Esophagus squamous epithelium (tissue), 4 donors: ENCODE data around the gene KRTAP10-8.
"Not testable (repeated sequence)": the region's sequence is repeated elsewhere in the genome, so short reads cannot be mapped to it uniquely, and the experiment has no call there.

Experiments
- POLR2A ChIP-seq, 4 donors: fragments of 450-650 bp; IDR thresholded peaks; one replicate each; pipeline ENCODE4 v1.6.1; 2017; ENCODE audit warnings: antibody characterized with exemption in 4 of 4, mild to moderate bottlenecking in 4 of 4, moderate library complexity in 3 of 4
- TF ChIP-seq, protein P1 (sequence below), 6 experiments: fragments of 450-650 bp in 4 of 6; fragments of 200-600 bp in 2 of 6; sonication (generic) in 2 of 6; IDR thresholded peaks; one replicate each; pipeline ENCODE4 v1.5.1; 2016 to 2019; ENCODE audit warnings: antibody characterized with exemption in 6 of 6, mild to moderate bottlenecking in 4 of 6, moderate library complexity in 4 of 6

DNA sequence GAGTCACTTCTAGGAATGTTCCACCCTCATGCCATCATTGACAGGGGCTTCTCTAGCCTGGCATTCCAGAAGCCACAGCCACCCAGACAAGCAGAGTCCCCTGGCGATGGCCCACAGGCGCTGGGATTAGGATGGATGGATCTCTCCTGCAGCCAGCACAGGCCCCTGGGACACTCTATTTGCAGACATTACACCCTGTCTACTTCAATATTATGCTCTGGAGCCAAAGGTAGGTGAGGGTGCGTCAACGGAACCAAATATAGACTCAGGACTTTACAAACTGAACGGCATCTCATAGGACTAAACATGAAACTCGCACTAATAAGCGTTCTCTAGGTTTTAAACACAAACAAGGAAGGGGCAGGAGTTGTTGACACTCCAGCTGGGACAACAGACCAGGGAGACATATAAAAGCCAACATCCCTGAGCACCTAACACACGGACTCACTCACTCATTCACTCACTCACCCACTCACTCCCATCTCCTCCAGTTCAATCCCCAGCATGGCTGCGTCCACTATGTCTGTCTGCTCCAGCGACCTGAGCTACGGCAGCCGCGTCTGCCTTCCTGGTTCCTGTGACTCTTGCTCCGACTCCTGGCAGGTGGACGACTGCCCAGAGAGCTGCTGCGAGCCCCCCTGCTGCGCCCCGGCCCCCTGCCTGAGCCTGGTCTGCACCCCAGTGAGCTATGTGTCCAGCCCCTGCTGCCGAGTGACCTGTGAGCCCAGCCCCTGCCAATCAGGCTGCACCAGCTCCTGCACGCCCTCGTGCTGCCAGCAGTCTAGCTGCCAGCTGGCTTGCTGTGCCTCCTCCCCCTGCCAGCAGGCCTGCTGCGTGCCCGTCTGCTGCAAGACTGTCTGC is 11.5 kb upstream of the KRTAP10-8 start, which contains the start of gene KRTAP10-7:
- TF ChIP-seq POLR2A (IDR thresholded peaks at IDR 0.05): not testable (repeated sequence)
- TF ChIP-seq, protein P1, sequence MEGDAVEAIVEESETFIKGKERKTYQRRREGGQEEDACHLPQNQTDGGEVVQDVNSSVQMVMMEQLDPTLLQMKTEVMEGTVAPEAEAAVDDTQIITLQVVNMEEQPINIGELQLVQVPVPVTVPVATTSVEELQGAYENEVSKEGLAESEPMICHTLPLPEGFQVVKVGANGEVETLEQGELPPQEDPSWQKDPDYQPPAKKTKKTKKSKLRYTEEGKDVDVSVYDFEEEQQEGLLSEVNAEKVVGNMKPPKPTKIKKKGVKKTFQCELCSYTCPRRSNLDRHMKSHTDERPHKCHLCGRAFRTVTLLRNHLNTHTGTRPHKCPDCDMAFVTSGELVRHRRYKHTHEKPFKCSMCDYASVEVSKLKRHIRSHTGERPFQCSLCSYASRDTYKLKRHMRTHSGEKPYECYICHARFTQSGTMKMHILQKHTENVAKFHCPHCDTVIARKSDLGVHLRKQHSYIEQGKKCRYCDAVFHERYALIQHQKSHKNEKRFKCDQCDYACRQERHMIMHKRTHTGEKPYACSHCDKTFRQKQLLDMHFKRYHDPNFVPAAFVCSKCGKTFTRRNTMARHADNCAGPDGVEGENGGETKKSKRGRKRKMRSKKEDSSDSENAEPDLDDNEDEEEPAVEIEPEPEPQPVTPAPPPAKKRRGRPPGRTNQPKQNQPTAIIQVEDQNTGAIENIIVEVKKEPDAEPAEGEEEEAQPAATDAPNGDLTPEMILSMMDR (IDR thresholded peaks at IDR 0.05): not testable (repeated sequence)
